Fibroblast of lung (primary cell): ENCODE data around the gene FRMD4A. TPM values are rescaled to one million over a fixed set of nuclear protein-coding genes. Genes with fewer than 3 reads are reported as not detected.

Experiments
- DNase-seq, 2 donors: peaks; one replicate each; pipeline versions ENCODE4 v3.0.0 to v3.0.0-alpha.2; 2010; ENCODE audit warnings: low read depth in 2 of 2
- H2AFZ ChIP-seq: 2 replicates; pipeline ENCODE4 v1.5.1; 2012; ENCODE audit warnings: low read length, control low read depth, inconsistent platforms
- H3K27ac ChIP-seq: 2 replicates; pipeline ENCODE4 v1.5.1; 2011; ENCODE audit warnings: low read length, control low read depth; ENCODE audit not compliant: insufficient read depth
- H3K27me3 ChIP-seq: 2 replicates; pipeline ENCODE4 v1.5.1; 2011; ENCODE audit warnings: mild to moderate bottlenecking, low read length; ENCODE audit not compliant: control insufficient read depth, insufficient read depth
- H3K36me3 ChIP-seq: 2 replicates; pipeline ENCODE4 v1.5.1; 2011; ENCODE audit warnings: low read length; ENCODE audit not compliant: control insufficient read depth, insufficient read depth
- H3K4me1 ChIP-seq: 2 replicates; pipeline ENCODE4 v1.5.1; 2011; ENCODE audit warnings: low read length; ENCODE audit not compliant: control insufficient read depth, insufficient read depth; ENCODE audit errors: extremely low read depth
- H3K4me2 ChIP-seq: 2 replicates; pipeline ENCODE4 v1.5.1; 2011; ENCODE audit warnings: low read length, control low read depth; ENCODE audit not compliant: insufficient read depth; ENCODE audit errors: extremely low read depth
- H3K4me3 ChIP-seq, 4 experiments: fragments of 200-600 bp in 1 of 4; sonication (generic) in 1 of 4; replicated peaks in 1 of 4; 2 replicates each; pipeline ENCODE4 v1.5.1; 2011 to 2016; ENCODE audit warnings: low read length in 4 of 4, low read depth in 3 of 4, mild to moderate bottlenecking in 3 of 4, control low read depth in 2 of 4, inconsistent platforms in 1 of 4, mixed read lengths in 1 of 4; ENCODE audit not compliant: insufficient read depth in 1 of 4; ENCODE audit errors: control extremely low read depth in 1 of 4
- H3K79me2 ChIP-seq: 2 replicates; pipeline ENCODE4 v1.5.1; 2012; ENCODE audit warnings: mild to moderate bottlenecking, low read length, inconsistent platforms; ENCODE audit not compliant: control insufficient read depth, insufficient read depth
- H3K9ac ChIP-seq: 2 replicates; pipeline ENCODE4 v1.5.1; 2011; ENCODE audit warnings: mild to moderate bottlenecking, low read length, control low read depth; ENCODE audit not compliant: insufficient read depth
- H3K9me3 ChIP-seq: 2 replicates; pipeline ENCODE4 v1.5.1; 2012; ENCODE audit warnings: low read depth, low read length; ENCODE audit not compliant: control insufficient read depth, insufficient read depth
- H4K20me1 ChIP-seq: 2 replicates; pipeline ENCODE4 v1.5.1; 2011; ENCODE audit warnings: low read length; ENCODE audit not compliant: control insufficient read depth, insufficient read depth; ENCODE audit errors: extremely low read depth
- EZH2 ChIP-seq: IDR thresholded peaks from 2 replicates; pipeline ENCODE4 v1.5.1; 2012; ENCODE audit warnings: low read length, control low read depth, mild to moderate bottlenecking; ENCODE audit errors: missing control alignments
- polyA plus RNA-seq, 2 donors: library from polyadenylated mRNA; depleted of rRNA in 1 of 2; stranded (reverse) in 1 of 2; unstranded in 1 of 2; fragments of >200 nt; gene quantifications; 2 replicates each; pipeline ENCODE4 v1.2.1, GENCODE V29; 2011 to 2012; ENCODE audit warnings: missing spikeins in 1 of 2
- total RNA-seq: library from RNA; depleted of rRNA; stranded (reverse); fragments of >200 nt; gene quantifications from 2 replicates; pipeline ENCODE4 v1.2.1, GENCODE V29; 2014
- TF ChIP-seq, protein P1 (sequence below), 2 donors: IDR thresholded peaks in 1 of 2; conservative IDR thresholded peaks in 1 of 2; 1 replicate in 1 of 2; 2 replicates in 1 of 2; pipeline ENCODE4 v1.5.1; 2011 to 2012; ENCODE audit warnings: low read length in 2 of 2, control low read depth in 1 of 2, inconsistent platforms in 1 of 2, low read depth in 1 of 2, mild to moderate bottlenecking in 1 of 2

FRMD4A gene
- total and polyA plus RNA-seq, 2 donors (not counting 1 experiment from before 2014, with no cell fraction given): 26.9 to 63.6 TPM

DNA sequence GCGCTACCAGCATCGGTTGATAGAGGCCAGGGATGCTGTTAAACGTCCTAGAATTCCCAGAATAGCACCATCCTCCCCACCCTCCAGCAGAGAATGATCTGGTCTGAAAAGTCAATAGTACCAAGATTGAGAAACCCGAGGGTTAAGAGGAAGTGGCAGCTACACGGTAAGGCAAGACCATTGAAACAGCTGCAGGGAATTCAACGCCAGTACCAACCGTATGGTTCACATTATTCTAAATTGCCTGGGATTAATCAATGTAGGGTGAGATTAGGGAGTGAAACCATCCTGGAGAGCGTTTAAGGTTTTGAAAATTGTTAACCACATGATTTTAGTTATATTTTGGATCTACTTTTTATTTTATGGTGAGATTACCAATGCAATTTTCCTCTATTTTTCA is 391.8 kb downstream of the FRMD4A start:
- no peaks in the 10 kb centered on the region for H3K36me3 ChIP-seq
- no peak overlapping the region for H3K27ac ChIP-seq
- no peak overlapping the region for H2AFZ ChIP-seq
- DNase-seq: no peak
- no peak overlapping the region for H3K4me2 ChIP-seq
- no peaks in the 10 kb centered on the region for H3K27me3 ChIP-seq
- no peaks in the 10 kb centered on the region for H4K20me1 ChIP-seq
- no peak overlapping the region for H3K4me3 ChIP-seq
- H3K9me3 ChIP-seq: no peaks in the 10 kb centered on the region
- no peaks in the 10 kb centered on the region for H3K79me2 ChIP-seq
- no peak for TF ChIP-seq EZH2
- TF ChIP-seq, protein P1, sequence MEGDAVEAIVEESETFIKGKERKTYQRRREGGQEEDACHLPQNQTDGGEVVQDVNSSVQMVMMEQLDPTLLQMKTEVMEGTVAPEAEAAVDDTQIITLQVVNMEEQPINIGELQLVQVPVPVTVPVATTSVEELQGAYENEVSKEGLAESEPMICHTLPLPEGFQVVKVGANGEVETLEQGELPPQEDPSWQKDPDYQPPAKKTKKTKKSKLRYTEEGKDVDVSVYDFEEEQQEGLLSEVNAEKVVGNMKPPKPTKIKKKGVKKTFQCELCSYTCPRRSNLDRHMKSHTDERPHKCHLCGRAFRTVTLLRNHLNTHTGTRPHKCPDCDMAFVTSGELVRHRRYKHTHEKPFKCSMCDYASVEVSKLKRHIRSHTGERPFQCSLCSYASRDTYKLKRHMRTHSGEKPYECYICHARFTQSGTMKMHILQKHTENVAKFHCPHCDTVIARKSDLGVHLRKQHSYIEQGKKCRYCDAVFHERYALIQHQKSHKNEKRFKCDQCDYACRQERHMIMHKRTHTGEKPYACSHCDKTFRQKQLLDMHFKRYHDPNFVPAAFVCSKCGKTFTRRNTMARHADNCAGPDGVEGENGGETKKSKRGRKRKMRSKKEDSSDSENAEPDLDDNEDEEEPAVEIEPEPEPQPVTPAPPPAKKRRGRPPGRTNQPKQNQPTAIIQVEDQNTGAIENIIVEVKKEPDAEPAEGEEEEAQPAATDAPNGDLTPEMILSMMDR (conservative IDR thresholded peaks at IDR 0.05 in 1 of 2, IDR thresholded peaks at IDR 0.05 in 1 of 2; ENCODE audit: low read depth in 1 of 2, low read length in 2 of 2): no peak
- H3K4me1 ChIP-seq: no peaks in the 10 kb centered on the region
- no peak overlapping the region for H3K9ac ChIP-seq

DNA sequence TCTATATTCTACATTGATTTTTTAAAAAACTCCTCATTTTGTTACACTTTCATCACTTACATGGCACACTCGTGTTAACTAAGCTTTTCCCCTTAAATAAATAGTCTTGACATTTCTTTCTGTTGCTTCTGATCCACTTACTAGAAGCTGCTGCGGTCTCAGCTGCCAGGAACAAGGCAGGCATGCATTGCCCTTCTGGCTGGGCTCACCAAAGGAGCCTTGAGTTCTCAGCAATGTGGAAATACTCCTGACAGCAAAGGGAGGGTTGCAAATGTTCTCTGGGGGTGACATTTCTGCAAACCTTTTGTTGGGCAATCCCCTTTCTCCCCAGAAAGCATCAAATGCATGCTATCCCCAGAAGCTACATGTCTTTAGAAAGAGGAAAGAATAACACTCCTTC is 393.9 kb downstream of the FRMD4A start:
- H3K79me2 ChIP-seq: no peaks in the 10 kb centered on the region
- H3K36me3 ChIP-seq: no peaks in the 10 kb centered on the region
- no peaks in the 10 kb centered on the region for H3K27me3 ChIP-seq
- H3K4me3 ChIP-seq: no peak overlapping the region
- H4K20me1 ChIP-seq: no peaks in the 10 kb centered on the region
- no peak for DNase-seq
- no peak overlapping the region for H3K4me2 ChIP-seq
- TF ChIP-seq, protein P1 (conservative IDR thresholded peaks at IDR 0.05 in 1 of 2, IDR thresholded peaks at IDR 0.05 in 1 of 2; ENCODE audit: low read depth in 1 of 2, low read length in 2 of 2): no peak
- no peak for TF ChIP-seq EZH2
- H3K27ac ChIP-seq: no peak overlapping the region
- H2AFZ ChIP-seq: no peak overlapping the region
- no peaks in the 10 kb centered on the region for H3K4me1 ChIP-seq
- H3K9me3 ChIP-seq: no peaks in the 10 kb centered on the region
- no peak overlapping the region for H3K9ac ChIP-seq

DNA sequence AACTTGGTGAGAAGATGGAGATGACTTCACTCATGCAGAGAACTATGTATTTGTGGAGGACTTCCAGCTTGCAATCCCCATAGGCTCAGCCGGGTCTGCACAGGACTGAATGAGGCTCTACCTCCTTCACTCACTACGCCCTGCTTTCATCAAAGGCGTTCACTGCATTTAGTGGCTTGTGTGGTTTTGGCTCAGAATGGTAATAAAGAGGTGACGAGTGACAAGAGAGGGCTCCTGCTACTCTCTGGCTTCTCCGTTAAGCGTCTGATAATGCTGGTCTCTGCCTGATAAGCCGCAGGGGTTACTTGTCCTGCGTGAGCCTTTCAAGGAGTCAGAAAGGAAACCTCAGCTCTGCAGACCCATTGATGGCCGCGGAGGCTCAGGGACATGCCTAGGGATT is 400.6 kb downstream of the FRMD4A start:
- peak in 1 of 2 donors; percentile 62 for DNase-seq
- H3K79me2 ChIP-seq: no peaks in the 10 kb centered on the region
- H2AFZ ChIP-seq: peak overlapping the region; percentile 16
- H3K4me1 ChIP-seq: no peaks in the 10 kb centered on the region
- no peaks in the 10 kb centered on the region for H4K20me1 ChIP-seq
- no peak overlapping the region for H3K4me2 ChIP-seq
- no peaks in the 10 kb centered on the region for H3K27me3 ChIP-seq
- H3K27ac ChIP-seq: no peak overlapping the region
- H3K36me3 ChIP-seq: no peaks in the 10 kb centered on the region
- H3K9ac ChIP-seq: no peak overlapping the region
- no peaks in the 10 kb centered on the region for H3K9me3 ChIP-seq
- no peak overlapping the region for H3K4me3 ChIP-seq
- TF ChIP-seq, protein P1 (conservative IDR thresholded peaks at IDR 0.05 in 1 of 2, IDR thresholded peaks at IDR 0.05 in 1 of 2; ENCODE audit: low read depth in 1 of 2, low read length in 2 of 2): no peak
- no peak for TF ChIP-seq EZH2
